ENCODE results near the gene RASAL2. TPM values are rescaled to one million over a fixed set of nuclear protein-coding genes. Genes with fewer than 3 reads are reported as not detected.

The RASAL2 gene
- total and polyA plus RNA-seq, 2 of the 4 experiments (the other 2 are of a cell fraction) = 13.1 to 20.6 TPM

- H2BK5ac ChIP-seq (ENCODE audit: low read depth, low read length, poor library complexity, severe bottlenecking) = no peak overlapping the region
- H3K9me1 ChIP-seq (ENCODE audit: insufficient read depth, low read length) = peaks cover under 1% of the 10 kb centered on the region; the same call in 1 of the 2 replicates
- in situ Hi-C loops (cut with MboI; ENCODE audit: low sequenced_read_pairs) = no loop called here
- intact Hi-C loops (cut with micrococcal nuclease) = no loop called here
- H2BK15ac ChIP-seq (ENCODE audit: low read depth, low read length) = no peak overlapping the region
- DNase-seq = no peak
- TF ChIP-seq, protein P1, sequence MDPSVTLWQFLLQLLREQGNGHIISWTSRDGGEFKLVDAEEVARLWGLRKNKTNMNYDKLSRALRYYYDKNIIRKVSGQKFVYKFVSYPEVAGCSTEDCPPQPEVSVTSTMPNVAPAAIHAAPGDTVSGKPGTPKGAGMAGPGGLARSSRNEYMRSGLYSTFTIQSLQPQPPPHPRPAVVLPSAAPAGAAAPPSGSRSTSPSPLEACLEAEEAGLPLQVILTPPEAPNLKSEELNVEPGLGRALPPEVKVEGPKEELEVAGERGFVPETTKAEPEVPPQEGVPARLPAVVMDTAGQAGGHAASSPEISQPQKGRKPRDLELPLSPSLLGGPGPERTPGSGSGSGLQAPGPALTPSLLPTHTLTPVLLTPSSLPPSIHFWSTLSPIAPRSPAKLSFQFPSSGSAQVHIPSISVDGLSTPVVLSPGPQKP (IDR thresholded peaks at IDR 0.05; ENCODE audit: borderline replicate concordance, low read depth, low read length) = no peak
- no peak for TF ChIP-seq CEBPB (IDR thresholded peaks at IDR 0.05; ENCODE audit: low read depth, low read length)
- no peak for TF ChIP-seq MAFK (IDR thresholded peaks at IDR 0.05; ENCODE audit: low read depth, low read length)
- TF ChIP-seq CHD1 (IDR thresholded peaks at IDR 0.05; ENCODE audit: low read depth, low read length) = no peak
- no peak for TF ChIP-seq RAD21 (IDR thresholded peaks at IDR 0.05; ENCODE audit: low read length)
- H3K4ac ChIP-seq (ENCODE audit: low read depth, low read length) = no peak overlapping the region
- no peak overlapping the region for H3K9ac ChIP-seq (ENCODE audit: low read depth, low read length)
- ATAC-seq (ENCODE audit: low read depth) = no peak
- no peak overlapping the region for H2AFZ ChIP-seq (replicated peaks; ENCODE audit: low read length, poor library complexity)
- no peak overlapping the region for H2AK9ac ChIP-seq (replicated peaks; ENCODE audit: low read depth, low read length, poor library complexity)
- H3K27me3 ChIP-seq (ENCODE audit: control insufficient read depth, insufficient read depth, low read length) = no peaks in the 10 kb centered on the region
- no peak overlapping the region for H4K8ac ChIP-seq (ENCODE audit: low read depth in 2 of 2, low read length in 2 of 2)
- H3K27ac ChIP-seq (ENCODE audit: insufficient read depth, low read length) = no peak overlapping the region
- H4K91ac ChIP-seq (ENCODE audit: insufficient read depth, low read depth, low read length) = no peak overlapping the region
- no peak overlapping the region for H3K23ac ChIP-seq (ENCODE audit: low read depth, low read length)
- H4K5ac ChIP-seq (ENCODE audit: low read depth, low read length) = no peak overlapping the region
- peaks cover 10 to 17% of the 10 kb centered on the region in 2 experiments; a peak in 3 of 4 replicates for H3K79me1 ChIP-seq (ENCODE audit: low read depth in 1 of 2, low read length in 2 of 2)
- peaks cover 3% of the 10 kb centered on the region; the same call in 1 of the 2 replicates for H4K20me1 ChIP-seq (ENCODE audit: insufficient read depth, low read length)
- no peak overlapping the region for H2AK5ac ChIP-seq (ENCODE audit: low read depth, low read length)
- H2BK20ac ChIP-seq (ENCODE audit: low read depth, low read length) = no peak overlapping the region
- H3K4me3 ChIP-seq (ENCODE audit: insufficient read depth, low read depth, low read length) = no peak overlapping the region
- CTCF ChIA-PET = interaction anchor here (0.6 kb wide), 1 partner anchor 28 kb away, joined by 3 read pairs; no protein-coding TSS in a partner anchor
- BruUV-seq (replicated peaks) = no TSS peak
- no peak overlapping the region for H2BK120ac ChIP-seq (ENCODE audit: low read depth, low read length)
- dilution Hi-C loops (cut with HindIII; ENCODE audit: low sequenced_read_pairs, unreplicated experiment) = no loop called here
- no peaks in the 10 kb centered on the region for H3K36me3 ChIP-seq (ENCODE audit: control insufficient read depth, insufficient read depth, low read length)
- peaks cover 10% of the 10 kb centered on the region for H3K4me1 ChIP-seq (ENCODE audit: control insufficient read depth, insufficient read depth, low read length)
- no peak overlapping the region for H3K18ac ChIP-seq (ENCODE audit: low read depth, low read length)
- WGBS, 2 experiments (ENCODE audit: extremely low coverage in 2 of 2, insufficient read length in 1 of 2) = no CpG with 5 or more reads among the region's 1 CpG
- POLR2A ChIA-PET (ENCODE audit: unreplicated experiment) = no interaction called here
- H3K4me2 ChIP-seq (ENCODE audit: low read depth, low read length) = no peak overlapping the region
- H3K14ac ChIP-seq (replicated peaks; ENCODE audit: low read depth, low read length) = no peak overlapping the region
- no peak overlapping the region for H3K56ac ChIP-seq (ENCODE audit: extremely low read depth, insufficient read depth, low read length)
- no peaks in the 10 kb centered on the region for H3K9me3 ChIP-seq (ENCODE audit: control insufficient read depth, insufficient read depth, low read length)
Measured at GRCh38 chr1:178339834-178340233, 245.9 kb downstream of the RASAL2 start.
